Smooth muscle cell (in vitro differentiated cells): Measurements from ENCODE around the gene ATG16L1. TPM values are rescaled to one million over a fixed set of nuclear protein-coding genes. Genes with fewer than 3 reads are reported as not detected.

Experiments used
- DNase-seq: peaks from one replicate; lab custom pipeline; 2025; ENCODE audit not compliant: unreplicated experiment; lab: John Stamatoyannopoulos, UW
- H2AFZ ChIP-seq: fragments of 200-600 bp; sonication (generic); 2 replicates; pipeline ENCODE4 v1.6.0; 2016; ENCODE audit warnings: antibody characterized with exemption, low read depth, mild to moderate bottlenecking
- H3F3A ChIP-seq: fragments of 200-600 bp; sonication (generic); 2 replicates; pipeline ENCODE4 v1.6.0; 2017; ENCODE audit warnings: antibody characterized with exemption, low read depth
- H3K27ac ChIP-seq: fragments of 200-600 bp; sonication (generic); 2 replicates; pipeline ENCODE4 v1.5.1; 2016; ENCODE audit warnings: low read depth, mild to moderate bottlenecking
- H3K27me3 ChIP-seq: fragments of 200-600 bp; sonication (generic); 2 replicates; pipeline ENCODE4 v1.6.1; 2016; ENCODE audit warnings: low read depth, mild to moderate bottlenecking
- H3K36me3 ChIP-seq: fragments of 200-600 bp; sonication (generic); 2 replicates; pipeline ENCODE4 v1.5.1; 2016; ENCODE audit warnings: low read depth
- H3K4me1 ChIP-seq: fragments of 200-600 bp; sonication (generic); 2 replicates; pipeline ENCODE4 v1.5.1; 2016; ENCODE audit warnings: low read depth
- H3K4me2 ChIP-seq: fragments of 200-600 bp; sonication (generic); 2 replicates; pipeline ENCODE4 v1.6.0; 2016; ENCODE audit warnings: mild to moderate bottlenecking
- H3K4me3 ChIP-seq: fragments of 200-600 bp; sonication (generic); 2 replicates; pipeline ENCODE4 v1.5.1; 2016; ENCODE audit warnings: mild to moderate bottlenecking
- H3K79me2 ChIP-seq: fragments of 200-600 bp; sonication (generic); 2 replicates; pipeline ENCODE4 v1.6.0; 2016; ENCODE audit warnings: low read depth, mild to moderate bottlenecking
- H3K9ac ChIP-seq: fragments of 200-600 bp; sonication (generic); 2 replicates; pipeline ENCODE4 v1.6.0; 2016; ENCODE audit warnings: low read depth
- H3K9me3 ChIP-seq: fragments of 200-600 bp; sonication (generic); replicated peaks from 2 replicates; pipeline ENCODE4 v1.5.1; 2016; ENCODE audit warnings: low read depth
- H4K20me1 ChIP-seq: fragments of 200-600 bp; sonication (generic); 2 replicates; pipeline ENCODE4 v1.6.0; 2016; ENCODE audit warnings: low read depth
- CTCF ChIP-seq: fragments of 200-600 bp; sonication (generic); IDR thresholded peaks from 2 replicates; pipeline ENCODE4 v1.5.1; 2017; ENCODE audit warnings: borderline replicate concordance, mild to moderate bottlenecking, antibody characterized with exemption; ENCODE audit not compliant: insufficient read depth, poor library complexity, severe bottlenecking
- WGBS: methylation state at CpG from one replicate; pipeline ENCODE4 v1.1.7; 2016; ENCODE audit warnings: low lambda C conversion rate; 5-methylcytosine and 5-hydroxymethylcytosine counted together
- polyA plus RNA-seq: library from polyadenylated mRNA; unstranded; fragments of >200 nt; fragmentation: Nextera tagmentation; extraction: Ambion mirVana; gene quantifications from 2 replicates; pipeline ENCODE4 v1.2.1, GENCODE V29; 2016
- total RNA-seq: library from RNA; depleted of rRNA; stranded (reverse); fragments of >200 nt; gene quantifications from 2 replicates; pipeline ENCODE4 v1.2.3, GENCODE V29; 2014

ATG16L1 gene
- total and polyA plus RNA-seq, 2 experiments from 2014 or later, result 12.5 to 26.4 TPM

DNA sequence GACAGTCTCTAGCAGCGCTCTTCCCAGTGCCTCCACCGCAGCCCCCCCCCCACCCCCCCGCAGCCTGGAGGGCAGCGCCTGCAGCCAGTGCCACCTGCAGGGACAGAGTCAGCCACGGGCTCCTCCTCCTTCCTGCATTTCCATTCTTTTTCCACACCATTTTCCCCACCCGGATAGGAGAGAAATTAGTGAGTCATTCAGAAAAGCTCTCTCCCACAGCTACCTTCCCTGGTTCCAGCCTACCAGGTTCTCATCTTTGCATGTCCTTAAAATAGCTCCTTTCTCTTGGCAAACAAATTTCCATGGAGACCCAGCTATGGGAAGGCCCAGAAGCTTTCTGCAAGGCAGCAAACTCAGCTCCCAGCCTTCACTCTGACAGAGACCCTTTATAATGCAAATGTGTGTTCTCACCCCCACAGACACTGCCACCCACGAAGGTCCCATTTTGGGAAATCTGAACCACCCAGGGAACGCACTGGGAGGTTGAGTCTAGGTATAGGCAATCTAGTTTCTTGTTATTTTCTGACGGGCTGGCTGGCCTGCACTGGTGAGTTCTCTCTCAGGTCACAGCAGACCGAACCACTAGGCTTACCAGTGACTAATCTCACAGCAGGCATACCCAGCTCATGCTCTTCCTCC is 41.8 kb upstream of the ATG16L1 start:
- H2AFZ ChIP-seq, result no peak overlapping the region
- H3K79me2 ChIP-seq, result no peaks in the 10 kb centered on the region
- H3K27ac ChIP-seq, result no peak overlapping the region
- 28% methylated on average over 6 of the region's 10 CpGs for WGBS
- no peak overlapping the region for H3K4me2 ChIP-seq
- no peak for TF ChIP-seq CTCF
- H3K4me1 ChIP-seq, result peaks cover 4% of the 10 kb centered on the region
- H3F3A ChIP-seq, result no peaks in the 10 kb centered on the region
- no peaks in the 10 kb centered on the region for H3K9me3 ChIP-seq
- H3K27me3 ChIP-seq, result no peaks in the 10 kb centered on the region
- H3K4me3 ChIP-seq, result no peak overlapping the region
- H3K36me3 ChIP-seq, result no peaks in the 10 kb centered on the region
- no peaks in the 10 kb centered on the region for H4K20me1 ChIP-seq
- no peak overlapping the region for H3K9ac ChIP-seq
- DNase-seq, result no peak

GRCh38 chr2:233210281-233210680 is 41.2 kb upstream of the ATG16L1 start:
- Histone ChIP-seq H3K9me3 (no peaks in the 10 kb centered on the region), H3K27ac (no peak overlapping the region), H3K4me3 (no peak overlapping the region), H4K20me1 (no peaks in the 10 kb centered on the region), H3F3A (no peaks in the 10 kb centered on the region), H3K27me3 (no peaks in the 10 kb centered on the region), H2AFZ (no peak overlapping the region), H3K4me2 (no peak overlapping the region), H3K9ac (no peak overlapping the region), H3K4me1 (peaks cover 4% of the 10 kb centered on the region), H3K79me2 (no peaks in the 10 kb centered on the region), H3K36me3 (no peaks in the 10 kb centered on the region)
- no peak for DNase-seq
- WGBS, result 94% methylated on average over 8 of the region's 8 CpGs
- TF ChIP-seq CTCF, result no peak

DNA sequence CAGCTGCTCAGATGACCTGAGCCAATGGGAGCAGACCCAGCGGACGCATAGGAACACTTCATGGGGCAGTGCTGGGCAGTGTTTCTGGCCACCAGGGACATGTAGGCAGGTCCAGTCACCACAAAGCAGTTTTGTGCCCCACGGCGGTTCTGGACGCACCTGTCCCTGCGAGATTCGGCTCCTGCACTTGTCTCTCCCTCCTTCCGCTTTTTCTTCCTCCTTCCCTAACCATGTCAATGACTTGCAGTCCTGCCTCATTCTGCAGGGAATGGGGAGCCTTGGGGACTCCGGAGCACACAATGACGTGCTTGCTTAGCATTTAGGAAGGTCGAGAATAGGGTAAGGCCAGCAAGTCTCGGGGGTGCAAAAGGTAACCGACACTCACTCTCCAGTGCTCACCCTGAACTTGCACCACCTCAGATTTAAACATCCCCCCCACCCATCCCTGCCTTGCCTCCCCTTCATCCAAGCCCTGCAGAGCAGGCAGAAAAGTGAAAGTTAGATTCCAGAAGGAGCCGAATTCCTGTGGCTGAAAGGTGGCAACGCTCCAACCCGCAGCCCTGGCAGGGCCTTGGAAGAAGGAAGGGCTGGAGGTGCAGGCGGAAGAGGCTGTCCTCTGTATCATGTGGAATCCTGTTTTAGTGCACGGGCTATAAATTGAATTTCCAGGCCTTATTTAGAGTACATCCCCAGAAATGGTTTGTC is 40.5 kb upstream of the ATG16L1 start:
- no peak for DNase-seq
- no peaks in the 10 kb centered on the region for H3K9me3 ChIP-seq
- H3K4me1 ChIP-seq, result peaks cover 4% of the 10 kb centered on the region
- no peak overlapping the region for H3K4me3 ChIP-seq
- H3K27ac ChIP-seq, result no peak overlapping the region
- H3K79me2 ChIP-seq, result no peaks in the 10 kb centered on the region
- no peak for TF ChIP-seq CTCF
- H3K36me3 ChIP-seq, result no peaks in the 10 kb centered on the region
- 82% methylated on average over 18 of the region's 18 CpGs for WGBS
- H3F3A ChIP-seq, result no peaks in the 10 kb centered on the region
- H4K20me1 ChIP-seq, result no peaks in the 10 kb centered on the region
- H3K27me3 ChIP-seq, result no peaks in the 10 kb centered on the region
- no peak overlapping the region for H2AFZ ChIP-seq
- no peak overlapping the region for H3K9ac ChIP-seq
- no peak overlapping the region for H3K4me2 ChIP-seq

GRCh38 chr2:233211548-233211895 is 40.0 kb upstream of the ATG16L1 start:
- Histone ChIP-seq H3K27me3 (no peaks in the 10 kb centered on the region), H2AFZ (no peak overlapping the region)

More at GRCh38 chr2:233211548-233211895, 40.0 kb upstream of the ATG16L1 start:
- Histone ChIP-seq H3K36me3 (no peaks in the 10 kb centered on the region), H3K4me1 (peaks cover 4% of the 10 kb centered on the region), H3K27ac (no peak overlapping the region), H3K9ac (no peak overlapping the region), H3K79me2 (no peaks in the 10 kb centered on the region), H4K20me1 (no peaks in the 10 kb centered on the region), H3K9me3 (no peaks in the 10 kb centered on the region), H3K4me2 (no peak overlapping the region), H3K4me3 (no peak overlapping the region), H3F3A (no peaks in the 10 kb centered on the region)
- DNase-seq, result no peak
- WGBS, result 99% methylated on average over 3 of the region's 3 CpGs
- no peak for TF ChIP-seq CTCF
